DND-41 (cell line): ENCODE results near the gene SLC12A6.
"Not testable (repeated sequence)": the region's sequence is repeated elsewhere in the genome, so short reads cannot be mapped to it uniquely, and the experiment has no call there.

Source experiments
- ATAC-seq: fragments of 200-7000 bp; cut with Tn5 transposase; 3 replicates; pipeline ENCODE4 v1.9.1; 2021; ENCODE audit warnings: low read depth; ENCODE audit not compliant: insufficient read depth
- DNase-seq: peaks from one replicate; pipeline ENCODE4 v3.0.0-alpha.2; 2020
- H2AFZ ChIP-seq: 2 replicates; pipeline ENCODE4 v1.6.0; 2012; ENCODE audit warnings: low read depth, low read length
- H3K27ac ChIP-seq: 2 replicates; pipeline ENCODE4 v1.5.1; 2012; ENCODE audit warnings: low read length, inconsistent platforms
- H3K27me3 ChIP-seq: fragments of 200-600 bp; sonication (generic); 2 replicates; pipeline ENCODE4 v1.6.0; 2012; ENCODE audit warnings: low read length, mild to moderate bottlenecking, inconsistent platforms; ENCODE audit not compliant: insufficient read depth, poor library complexity
- H3K36me3 ChIP-seq: 2 replicates; pipeline ENCODE4 v1.5.1; 2012; ENCODE audit warnings: low read length, inconsistent platforms; ENCODE audit not compliant: insufficient read depth
- H3K4me1 ChIP-seq: 2 replicates; pipeline ENCODE4 v1.5.1; 2012; ENCODE audit warnings: mild to moderate bottlenecking, low read length; ENCODE audit not compliant: insufficient read depth
- H3K4me2 ChIP-seq: 2 replicates; pipeline ENCODE4 v1.6.0; 2012; ENCODE audit warnings: mild to moderate bottlenecking, moderate library complexity, low read length, inconsistent platforms; ENCODE audit not compliant: insufficient read depth
- H3K4me3 ChIP-seq, 2 experiments: fragments of 200-600 bp in 1 of 2; shearing (Covaris generic) in 1 of 2; 2 replicates each; pipeline ENCODE4 v1.5.1; 2012 to 2016; ENCODE audit warnings: inconsistent platforms in 2 of 2, low read length in 2 of 2, mild to moderate bottlenecking in 2 of 2, low read depth in 1 of 2, moderate library complexity in 1 of 2
- H3K79me2 ChIP-seq: 2 replicates; pipeline ENCODE4 v1.6.0; 2012; ENCODE audit warnings: low read length, inconsistent platforms; ENCODE audit not compliant: insufficient read depth
- H3K9ac ChIP-seq: 2 replicates; pipeline ENCODE4 v1.6.0; 2012; ENCODE audit warnings: low read depth, mild to moderate bottlenecking, inconsistent platforms, low read length, moderate library complexity
- H3K9me3 ChIP-seq: 2 replicates; pipeline ENCODE4 v1.5.1; 2012; ENCODE audit warnings: low read length, moderate library complexity, mild to moderate bottlenecking, inconsistent platforms; ENCODE audit not compliant: insufficient read depth, severe bottlenecking
- H4K20me1 ChIP-seq: 2 replicates; pipeline ENCODE4 v1.6.0; 2012; ENCODE audit warnings: low read length; ENCODE audit not compliant: insufficient read depth
- CTCF ChIP-seq: IDR thresholded peaks from 2 replicates; pipeline ENCODE4 v1.5.1; 2012; ENCODE audit warnings: borderline replicate concordance, low read length, moderate library complexity, mild to moderate bottlenecking; ENCODE audit not compliant: poor library complexity, severe bottlenecking; ENCODE audit errors: extremely low read depth
- EZH2 ChIP-seq: IDR thresholded peaks from 3 replicates; pipeline ENCODE4 v1.6.1; 2012; ENCODE audit warnings: borderline replicate concordance, low read depth, mild to moderate bottlenecking, moderate library complexity, low read length, inconsistent platforms; ENCODE audit not compliant: severe bottlenecking

The SLC12A6 gene

GRCh38 chr15:34203305-34203704 is 134.3 kb downstream of the SLC12A6 start:
- peaks cover 96% of the 10 kb centered on the region for H3K79me2 ChIP-seq

GRCh38 chr15:34193272-34193671 is 144.3 kb downstream of the SLC12A6 start:
- H3K9me3 ChIP-seq, DNase-seq, H3K4me1 ChIP-seq, H4K20me1 ChIP-seq, H3K36me3 ChIP-seq, H3K4me3 ChIP-seq, H3K9ac ChIP-seq, H3K27me3 ChIP-seq, ATAC-seq, H3K4me2 ChIP-seq, H2AFZ ChIP-seq, H3K27ac ChIP-seq: not testable (repeated sequence)
- H3K79me2 ChIP-seq = peaks cover 89% of the 10 kb centered on the region
- TF ChIP-seq CTCF = peak; percentile 17

More at GRCh38 chr15:34203305-34203704, 134.3 kb downstream of the SLC12A6 start:
- no peaks in the 10 kb centered on the region for H3K27me3 ChIP-seq
- no peak for ATAC-seq
- no peak overlapping the region for H3K27ac ChIP-seq
- H3K4me1 ChIP-seq = peaks cover 8% of the 10 kb centered on the region; the same call in 1 of the 2 replicates
- no peak overlapping the region for H3K4me3 ChIP-seq
- no peak overlapping the region for H2AFZ ChIP-seq
- no peak overlapping the region for H3K4me2 ChIP-seq
- H3K36me3 ChIP-seq = peaks cover 11% of the 10 kb centered on the region
- peaks cover 17% of the 10 kb centered on the region; the same call in 1 of the 2 replicates for H4K20me1 ChIP-seq
- no peak overlapping the region for H3K9ac ChIP-seq
- no peak for DNase-seq
- H3K9me3 ChIP-seq = no peaks in the 10 kb centered on the region
- TF ChIP-seq CTCF (no peak), EZH2 (no peak)

GRCh38 chr15:34188711-34189110 is 148.9 kb downstream of the SLC12A6 start:
- peaks cover 87% of the 10 kb centered on the region for H3K79me2 ChIP-seq
- peaks cover 14% of the 10 kb centered on the region; the same call in 1 of the 2 replicates for H4K20me1 ChIP-seq
- H3K9ac ChIP-seq = no peak overlapping the region
- ATAC-seq (no peak), DNase-seq (no peak)
- H3K27me3 ChIP-seq = no peaks in the 10 kb centered on the region
- no peak overlapping the region for H3K4me3 ChIP-seq
- H3K36me3 ChIP-seq = peaks cover 5% of the 10 kb centered on the region; the same call in 1 of the 2 replicates
- no peak overlapping the region for H3K27ac ChIP-seq
- H3K4me2 ChIP-seq = no peak overlapping the region
- no peaks in the 10 kb centered on the region for H3K4me1 ChIP-seq
- no peak for TF ChIP-seq CTCF
- no peak for TF ChIP-seq EZH2
- no peaks in the 10 kb centered on the region for H3K9me3 ChIP-seq
- H2AFZ ChIP-seq = no peak overlapping the region

GRCh38 chr15:34185666-34186065 is 151.9 kb downstream of the SLC12A6 start:
- peaks cover 5% of the 10 kb centered on the region; the same call in 1 of the 2 replicates for H3K36me3 ChIP-seq
- DNase-seq (no peak), ATAC-seq (no peak)
- no peaks in the 10 kb centered on the region for H3K27me3 ChIP-seq
- H3K9me3 ChIP-seq = no peaks in the 10 kb centered on the region
- H3K4me2 ChIP-seq = no peak overlapping the region
- no peak overlapping the region for H3K27ac ChIP-seq
- H4K20me1 ChIP-seq = peaks cover 18% of the 10 kb centered on the region; the same call in 1 of the 2 replicates
- no peak overlapping the region for H2AFZ ChIP-seq
- H3K4me3 ChIP-seq = no peak overlapping the region
- H3K4me1 ChIP-seq = no peaks in the 10 kb centered on the region
- H3K79me2 ChIP-seq = peaks cover 86% of the 10 kb centered on the region
- TF ChIP-seq CTCF (no peak), EZH2 (no peak)
- H3K9ac ChIP-seq = no peak overlapping the region
